Erythroblast (primary cell): ENCODE measurements around the gene MPZL3.
A peak's percentile ranks its signal among the peaks of the same experiment; 100 is the strongest.
"Not testable (repeated sequence)": the region's sequence is repeated elsewhere in the genome, so short reads cannot be mapped to it uniquely, and the experiment has no call there.

Experiments
- DNase-seq, 2 experiments: peaks; one replicate each; lab custom pipeline; 2025; lab: John Stamatoyannopoulos, UW
- GATA1 ChIP-seq: IDR thresholded peaks from 2 replicates; pipeline ENCODE4 v1.6.1; 2011; ENCODE audit warnings: low read depth, mild to moderate bottlenecking, control low read depth, low read length, moderate library complexity
- POLR2A ChIP-seq: IDR thresholded peaks from 2 replicates; pipeline ENCODE4 v1.6.1; 2011; ENCODE audit warnings: mild to moderate bottlenecking, low read length

MPZL3 gene

GRCh38 chr11:118202599-118203422, 49.4 kb downstream of the MPZL3 start:
- TF ChIP-seq GATA1 = no peak
- no peak for TF ChIP-seq POLR2A
- DNase-seq = no peak

- DNase-seq = no peak
- TF ChIP-seq POLR2A (no peak), GATA1 (no peak)
These were observed 50.2 kb downstream of the MPZL3 start for GRCh38 chr11:118201966-118202365.

- TF ChIP-seq POLR2A (no peak), GATA1 (no peak)
- DNase-seq = no peak
These were observed 51.1 kb downstream of the MPZL3 start for GRCh38 chr11:118200901-118201680.

GRCh38 chr11:118200497-118200896, 51.7 kb downstream of the MPZL3 start:
- TF ChIP-seq GATA1 (no peak), POLR2A (no peak)
- DNase-seq = no peak

GRCh38 chr11:118199135-118199534, 53.0 kb downstream of the MPZL3 start:
- DNase-seq = no peak
- no peak for TF ChIP-seq POLR2A
- no peak for TF ChIP-seq GATA1

- TF ChIP-seq GATA1 (no peak), POLR2A (no peak)
- DNase-seq = peak; percentile 73 to 86
These were observed 53.8 kb downstream of the MPZL3 start for GRCh38 chr11:118198370-118198769.

GRCh38 chr11:118194835-118195627, 57.1 kb downstream of the MPZL3 start:
- no peak for TF ChIP-seq POLR2A
- TF ChIP-seq GATA1 = no peak
- DNase-seq = no peak

- no peak for DNase-seq
- no peak for TF ChIP-seq GATA1
- no peak for TF ChIP-seq POLR2A
These were observed 58.1 kb downstream of the MPZL3 start for GRCh38 chr11:118193910-118194566.

- not testable (repeated sequence) for DNase-seq
These were observed 59.3 kb downstream of the MPZL3 start for GRCh38 chr11:118192817-118193216.

GRCh38 chr11:118190942-118191506, 61.1 kb downstream of the MPZL3 start:
- not testable (repeated sequence) for DNase-seq

GRCh38 chr11:118186346-118187107, 65.6 kb downstream of the MPZL3 start:
- TF ChIP-seq GATA1 (no peak), POLR2A (no peak)
- DNase-seq = no peak

GRCh38 chr11:118184784-118185579, 67.2 kb downstream of the MPZL3 start:
- TF ChIP-seq GATA1 (no peak), POLR2A (no peak)

GRCh38 chr11:118183691-118184090, 68.5 kb downstream of the MPZL3 start:
- DNase-seq = not testable (repeated sequence)

More at GRCh38 chr11:118184784-118185579, 67.2 kb downstream of the MPZL3 start:
- no peak for DNase-seq
